Measurements from ENCODE around the gene ZFAND6.

ZFAND6 gene

GRCh38 chr15:80049046-80049445 is 10.4 kb upstream of the ZFAND6 start:
- DNase-seq (ENCODE audit: low read depth): no peak

GRCh38 chr15:80052597-80053304 is 6.7 kb upstream of the ZFAND6 start:
- no peak for DNase-seq (ENCODE audit: low read depth)

- DNase-seq (ENCODE audit: low read depth): no peak
Measured at GRCh38 chr15:80055933-80056332, 3.5 kb upstream of the ZFAND6 start.

DNA sequence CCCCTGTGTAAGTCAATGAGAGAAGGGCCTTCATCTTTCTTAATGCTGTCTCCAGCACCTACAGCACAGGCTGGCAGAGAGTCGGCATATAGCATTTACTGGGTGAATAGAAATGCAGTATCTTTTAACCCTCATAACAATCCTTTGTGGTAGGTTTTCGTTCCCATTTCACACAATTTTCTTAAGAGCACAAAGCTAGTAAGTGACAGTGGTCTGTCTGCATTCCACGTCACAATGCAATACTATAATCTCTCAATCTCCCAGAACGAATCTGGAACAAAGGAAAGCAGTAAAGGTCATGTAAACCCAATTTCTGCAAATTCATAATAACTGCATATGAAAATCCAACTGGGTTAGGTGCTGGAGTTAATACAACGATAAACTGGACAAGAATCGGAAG is 1.4 kb upstream of the ZFAND6 start:
- DNase-seq (ENCODE audit: low read depth): no peak

DNA sequence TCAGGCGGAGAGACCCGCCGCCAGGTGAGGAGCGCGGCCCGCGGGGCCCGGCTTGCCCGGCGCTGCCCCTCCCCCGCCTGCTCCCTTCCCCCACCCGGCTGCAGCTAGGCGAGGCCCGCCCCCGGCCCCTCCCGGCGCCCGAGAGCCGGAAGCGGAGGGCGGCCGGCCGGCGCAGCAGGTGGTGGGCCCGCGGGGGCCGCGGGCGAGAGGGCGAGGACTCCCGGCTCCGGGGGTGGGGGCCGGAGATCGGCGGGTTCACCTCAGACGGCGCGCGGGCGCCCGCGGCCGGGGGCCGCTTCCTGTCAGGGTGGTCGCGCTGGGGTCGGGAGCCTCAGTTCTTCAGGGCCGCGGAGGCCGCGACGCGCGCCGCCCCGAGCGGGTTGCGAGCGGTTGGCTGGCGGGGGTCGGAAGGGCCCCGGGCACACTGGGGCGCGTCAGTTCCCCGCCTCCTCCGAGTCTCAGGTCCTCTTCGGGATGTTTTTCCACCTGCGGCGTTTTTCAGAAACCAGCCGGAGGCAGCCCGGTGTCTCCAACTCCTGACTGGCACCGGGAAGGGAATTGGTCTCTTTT is 395 bp downstream of the ZFAND6 start:
- DNase-seq (ENCODE audit: low read depth): no peak

DNA sequence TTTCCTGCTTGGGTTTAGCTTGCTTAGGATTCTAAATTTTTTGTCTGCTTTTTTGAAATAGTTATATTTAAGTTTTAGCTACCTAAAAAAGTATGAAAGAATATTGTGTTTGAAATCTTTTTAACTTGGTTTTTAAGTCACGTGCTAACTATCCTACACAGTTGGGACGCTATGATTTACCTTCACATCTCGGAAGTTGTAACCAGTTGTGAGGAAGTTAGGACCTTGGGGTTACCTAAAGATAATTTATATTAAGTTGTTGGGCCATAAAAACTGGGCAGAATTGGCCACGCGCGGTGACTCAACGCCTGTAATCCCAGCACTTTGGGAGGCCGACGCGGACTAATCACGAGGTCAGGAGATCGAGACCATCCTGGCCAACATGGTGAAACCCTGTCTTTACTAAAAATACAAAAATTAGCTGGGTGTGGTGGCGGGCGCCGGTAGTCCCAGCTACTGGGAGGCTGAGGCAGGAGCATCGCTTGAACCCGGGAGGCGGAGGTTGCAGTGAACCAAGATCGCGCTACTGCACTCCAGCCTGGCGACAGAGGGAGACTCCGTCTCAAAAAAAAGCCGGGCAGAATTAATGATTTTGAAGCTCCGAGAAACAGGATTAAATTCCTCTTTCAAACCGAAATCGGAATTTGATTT is 1.0 kb downstream of the ZFAND6 start:
- DNase-seq (ENCODE audit: low read depth): peak; percentile 22

GRCh38 chr15:80061582-80061981 is 2.1 kb downstream of the ZFAND6 start:
- DNase-seq (ENCODE audit: low read depth): no peak

GRCh38 chr15:80066912-80067311 is 7.4 kb downstream of the ZFAND6 start:
- DNase-seq (ENCODE audit: low read depth): no peak

GRCh38 chr15:80068578-80068977 is 9.1 kb downstream of the ZFAND6 start:
- DNase-seq (ENCODE audit: low read depth): no peak

GRCh38 chr15:80070840-80071239 is 11.4 kb downstream of the ZFAND6 start:
- no peak for DNase-seq (ENCODE audit: low read depth)

DNA sequence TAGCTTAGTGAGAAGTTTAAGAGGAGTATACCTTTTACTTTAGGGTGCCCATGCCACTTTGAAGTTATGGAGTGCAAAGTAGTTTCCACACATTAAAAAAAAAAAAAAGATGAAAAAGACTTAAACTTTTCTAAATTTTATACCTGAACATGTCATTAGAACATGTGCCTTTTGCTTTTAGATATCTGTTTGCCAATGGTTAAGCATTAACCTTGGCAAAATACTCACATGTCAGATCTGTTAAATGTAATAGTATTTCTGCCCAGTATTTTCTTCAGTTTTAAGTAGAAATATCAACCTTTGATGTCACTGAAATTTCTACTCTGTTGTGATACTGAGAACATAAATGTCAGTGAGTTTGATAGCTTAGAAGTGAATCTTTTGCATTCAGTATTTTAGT is 12.2 kb downstream of the ZFAND6 start:
- DNase-seq (ENCODE audit: low read depth): no peak

- DNase-seq (ENCODE audit: low read depth): peak; percentile 82
Measured at GRCh38 chr15:80072285-80072994, 13.0 kb downstream of the ZFAND6 start.

DNA sequence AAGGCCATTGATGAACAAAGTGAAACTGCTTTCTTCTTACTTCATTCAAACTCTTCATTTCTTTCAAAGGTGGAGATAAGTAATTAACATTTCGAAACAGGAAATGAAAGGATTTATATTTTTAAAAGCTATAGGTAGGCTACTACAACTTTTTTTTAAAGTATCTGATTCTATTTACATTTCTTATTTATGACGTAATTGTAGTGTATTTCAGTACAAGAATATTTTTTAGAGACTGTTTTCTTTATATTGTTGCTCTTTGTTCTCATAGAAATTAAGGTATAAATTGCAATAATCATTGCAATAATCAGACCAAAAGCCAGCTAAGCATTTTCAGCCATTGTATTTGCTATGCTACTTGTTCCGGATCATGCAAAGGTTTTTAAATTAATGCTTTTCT is 13.7 kb downstream of the ZFAND6 start:
- no peak for DNase-seq (ENCODE audit: low read depth)

- no peak for DNase-seq (ENCODE audit: low read depth)
Measured at GRCh38 chr15:80076321-80077318, 17.1 kb downstream of the ZFAND6 start.

DNA sequence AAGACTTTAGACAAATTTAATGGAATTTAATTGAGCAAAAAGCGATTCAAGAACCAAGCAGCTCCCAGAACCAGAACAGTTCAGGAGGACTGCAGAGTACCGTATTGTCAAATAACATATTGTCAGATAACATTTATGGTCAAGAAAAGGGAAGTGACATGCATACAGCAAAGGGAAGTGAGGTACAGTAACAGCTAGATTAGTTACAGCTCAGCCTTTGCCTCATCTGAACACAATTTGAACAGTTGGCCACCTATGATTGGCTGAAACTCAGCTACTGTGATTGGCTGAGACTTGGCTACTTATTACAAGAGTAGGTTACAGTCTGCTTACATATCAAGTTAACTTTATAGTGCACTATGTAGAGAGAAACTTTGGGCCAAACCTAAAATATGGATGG is 21.9 kb downstream of the ZFAND6 start:
- no peak for DNase-seq (ENCODE audit: low read depth)

DNA sequence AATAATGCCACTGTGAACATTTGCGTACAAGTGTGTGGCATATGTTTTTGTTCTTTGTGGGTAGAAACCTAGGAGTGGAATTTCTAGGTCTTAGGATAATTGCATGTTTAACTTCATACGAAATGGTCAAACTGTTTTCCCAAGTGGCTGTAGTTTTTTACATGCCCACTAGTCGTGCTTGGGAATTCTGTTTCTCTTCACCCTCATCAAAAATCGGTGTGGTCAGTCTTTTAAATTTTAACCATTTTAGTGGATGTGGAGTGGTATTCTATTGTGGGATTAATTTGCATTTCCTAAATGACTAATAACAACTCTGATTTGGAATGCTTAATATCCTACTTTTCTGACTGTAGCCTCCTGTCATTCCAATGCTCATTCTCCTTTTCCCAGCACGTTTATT is 27.6 kb downstream of the ZFAND6 start:
- no peak for DNase-seq (ENCODE audit: low read depth)

DNA sequence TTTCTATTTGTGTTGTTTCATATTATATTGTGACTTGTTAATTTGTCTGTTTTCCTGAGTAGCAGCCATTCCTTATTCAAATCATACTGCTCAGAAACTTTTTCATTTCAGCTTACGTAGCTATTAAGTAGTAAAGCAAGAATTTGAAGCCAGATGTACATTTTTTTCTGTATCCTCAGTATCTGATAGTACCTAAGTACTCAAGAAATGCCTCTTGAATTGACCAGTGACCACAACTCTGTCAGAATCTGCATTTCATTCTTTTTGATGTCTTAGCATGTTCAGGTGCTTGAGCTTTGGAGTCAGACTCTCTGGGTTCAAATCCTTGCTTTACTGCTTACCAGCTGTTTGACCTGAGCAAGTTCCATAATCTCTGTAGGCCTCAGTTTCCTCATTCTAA is 30.6 kb downstream of the ZFAND6 start:
- no peak for DNase-seq (ENCODE audit: low read depth)

DNA sequence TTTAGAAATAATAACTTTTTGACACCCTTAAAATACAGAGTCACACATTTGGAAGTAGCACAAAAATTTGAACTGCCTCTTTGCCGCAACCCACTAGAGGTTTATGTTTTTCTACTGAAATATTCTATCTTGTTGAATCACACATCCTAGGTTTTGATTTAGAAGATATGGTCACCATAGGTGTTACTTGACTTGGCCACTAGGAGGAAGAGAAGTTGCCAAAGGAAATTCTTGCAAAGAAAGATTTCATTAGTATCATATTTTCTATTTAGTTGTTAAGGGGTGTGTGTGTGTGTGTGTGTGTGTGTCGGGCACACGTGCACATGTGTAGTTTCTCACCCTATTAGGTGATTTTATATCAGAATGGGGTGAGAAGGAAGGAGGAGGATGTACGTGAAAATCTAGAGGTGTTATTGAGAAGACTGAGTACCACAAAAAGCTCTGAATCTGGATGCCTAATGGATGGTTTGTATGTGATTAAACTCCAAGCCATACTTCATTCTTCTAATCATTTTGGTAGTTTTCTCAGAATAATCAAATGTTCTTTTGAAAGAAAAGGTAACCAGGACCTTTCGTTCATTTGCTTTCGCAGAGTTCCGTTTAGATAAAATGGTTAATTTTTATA is 31.5 kb downstream of the ZFAND6 start:
- no peak for DNase-seq (ENCODE audit: low read depth)

DNA sequence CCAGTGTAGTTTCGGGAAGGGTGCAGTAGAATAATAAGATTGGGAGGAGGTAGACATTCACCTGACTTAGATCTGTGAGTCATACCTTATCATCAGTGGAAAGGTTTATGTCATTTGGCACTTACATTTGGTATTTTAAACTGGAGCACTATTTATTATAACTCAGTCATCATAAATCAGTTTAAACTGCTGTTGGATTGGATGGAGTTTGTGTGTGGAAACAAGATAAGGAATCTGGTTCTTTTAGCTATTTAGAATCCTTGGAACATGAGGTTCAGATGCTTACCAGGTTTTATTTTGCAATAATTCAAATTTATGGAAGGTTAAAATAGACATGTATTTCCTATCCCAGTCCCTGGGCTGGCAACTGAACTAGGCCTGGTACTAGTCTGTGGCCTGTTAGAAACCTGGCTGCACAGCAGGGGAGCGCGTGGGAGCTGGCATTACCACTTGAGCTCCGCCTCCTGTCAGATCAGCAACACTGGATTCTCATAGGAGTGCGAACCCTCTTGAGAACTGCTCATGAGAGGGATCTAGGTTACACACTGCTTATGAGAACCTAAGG is 34.5 kb downstream of the ZFAND6 start:
- no peak for DNase-seq (ENCODE audit: low read depth)

GRCh38 chr15:80095511-80095910 is 36.0 kb downstream of the ZFAND6 start:
- no peak for DNase-seq (ENCODE audit: low read depth)

GRCh38 chr15:80095969-80096368 is 36.5 kb downstream of the ZFAND6 start:
- DNase-seq (ENCODE audit: low read depth): no peak
